ENCODE measurements around the gene PHACTR3. TPM values are rescaled to one million over a fixed set of nuclear protein-coding genes. Genes with fewer than 3 reads are reported as not detected.

Gene PHACTR3
- total RNA-seq, 1 experiment from 2014 or later, result 0.11 TPM

- DNase-seq, result no peak
- H3K36me3 Mint-ChIP-seq (ENCODE audit: insufficient read depth, unreplicated experiment), result no peaks in the 10 kb centered on the region
- TF ChIP-seq CTCF (IDR thresholded peaks at IDR 0.05; ENCODE audit: insufficient read depth in 1 of 2, low read depth in 1 of 2, low read length in 1 of 2, severe bottlenecking in 1 of 2, unreplicated experiment in 1 of 2), result no peak
- H3K36me3 ChIP-seq (ENCODE audit: control insufficient read depth, insufficient read depth, low read length), result no peaks in the 10 kb centered on the region
- no peak overlapping the region for H3K4me3 Mint-ChIP-seq (ENCODE audit: unreplicated experiment)
- BruUV-seq (replicated peaks), result no TSS peak
- intact Hi-C loops (cut with micrococcal nuclease; ENCODE audit: unreplicated experiment), result no loop called here
- H3K9me3 Mint-ChIP-seq (ENCODE audit: unreplicated experiment), result no peaks in the 10 kb centered on the region
- ChIA-PET POLR2A (no interaction called here), CTCF (no interaction called here)
- no peak overlapping the region for H3K4me3 ChIP-seq (ENCODE audit: low read depth, low read length)
- no peaks in the 10 kb centered on the region for H3K4me1 ChIP-seq
- peaks cover 44% of the 10 kb centered on the region for H3K27me3 Mint-ChIP-seq (ENCODE audit: insufficient read depth, unreplicated experiment)
- H3K27ac Mint-ChIP-seq (ENCODE audit: unreplicated experiment), result no peak overlapping the region
- H3K27me3 ChIP-seq (replicated peaks; ENCODE audit: control insufficient read depth, insufficient read depth, low read length), result peaks cover 2% of the 10 kb centered on the region; the same call in 1 of the 2 replicates
- H3K4me1 Mint-ChIP-seq (ENCODE audit: low read depth, unreplicated experiment), result no peaks in the 10 kb centered on the region
- H3K9me3 ChIP-seq, result no peaks in the 10 kb centered on the region
Measured at GRCh38 chr20:59608396-59608795, 4.1 kb downstream of the PHACTR3 start.

GRCh38 chr20:59608871-59609270, 4.5 kb downstream of the PHACTR3 start:
- TF ChIP-seq CTCF (IDR thresholded peaks at IDR 0.05; ENCODE audit: insufficient read depth in 1 of 2, low read depth in 1 of 2, low read length in 1 of 2, severe bottlenecking in 1 of 2, unreplicated experiment in 1 of 2), result no peak
- H3K27ac Mint-ChIP-seq (ENCODE audit: unreplicated experiment), result no peak overlapping the region
- H3K27me3 Mint-ChIP-seq (ENCODE audit: insufficient read depth, unreplicated experiment), result peaks cover 43% of the 10 kb centered on the region
- DNase-seq, result no peak
- H3K4me3 Mint-ChIP-seq (ENCODE audit: unreplicated experiment), result no peak overlapping the region
- CTCF ChIA-PET, result no interaction called here
- no peaks in the 10 kb centered on the region for H3K9me3 Mint-ChIP-seq (ENCODE audit: unreplicated experiment)
- Histone ChIP-seq H3K27me3 (replicated peaks; ENCODE audit: control insufficient read depth, insufficient read depth, low read length) (no peaks in the 10 kb centered on the region; the same call in 1 of the 2 replicates), H3K4me1 (no peaks in the 10 kb centered on the region), H3K9me3 (no peaks in the 10 kb centered on the region), H3K4me3 (ENCODE audit: low read depth, low read length) (no peak overlapping the region), H3K36me3 (ENCODE audit: control insufficient read depth, insufficient read depth, low read length) (no peaks in the 10 kb centered on the region)
- BruUV-seq (replicated peaks), result no TSS peak
- no peaks in the 10 kb centered on the region for H3K36me3 Mint-ChIP-seq (ENCODE audit: insufficient read depth, unreplicated experiment)
- intact Hi-C loops (cut with micrococcal nuclease; ENCODE audit: unreplicated experiment), result no loop called here
- POLR2A ChIA-PET, result no interaction called here
- H3K4me1 Mint-ChIP-seq (ENCODE audit: low read depth, unreplicated experiment), result no peaks in the 10 kb centered on the region

GRCh38 chr20:59611286-59611685, 6.9 kb downstream of the PHACTR3 start:
- POLR2A ChIA-PET, result no interaction called here
- H3K9me3 ChIP-seq, result no peaks in the 10 kb centered on the region
- no peaks in the 10 kb centered on the region for H3K4me1 ChIP-seq
- no peaks in the 10 kb centered on the region for H3K36me3 ChIP-seq (ENCODE audit: control insufficient read depth, insufficient read depth, low read length)
- Mint-ChIP-seq H3K4me1 (ENCODE audit: low read depth, unreplicated experiment) (no peaks in the 10 kb centered on the region), H3K27ac (ENCODE audit: unreplicated experiment) (no peak overlapping the region), H3K27me3 (ENCODE audit: insufficient read depth, unreplicated experiment) (peaks cover 47% of the 10 kb centered on the region), H3K9me3 (ENCODE audit: unreplicated experiment) (no peaks in the 10 kb centered on the region), H3K36me3 (ENCODE audit: insufficient read depth, unreplicated experiment) (no peaks in the 10 kb centered on the region), H3K4me3 (ENCODE audit: unreplicated experiment) (no peak overlapping the region)
- CTCF ChIA-PET, result no interaction called here
- H3K27me3 ChIP-seq (replicated peaks; ENCODE audit: control insufficient read depth, insufficient read depth, low read length), result no peaks in the 10 kb centered on the region; the same call in 1 of the 2 replicates
- TF ChIP-seq CTCF (IDR thresholded peaks at IDR 0.05; ENCODE audit: insufficient read depth in 1 of 2, low read depth in 1 of 2, low read length in 1 of 2, severe bottlenecking in 1 of 2, unreplicated experiment in 1 of 2), result no peak
- H3K4me3 ChIP-seq (ENCODE audit: low read depth, low read length), result no peak overlapping the region
- BruUV-seq (replicated peaks), result no TSS peak
- DNase-seq, result no peak
- intact Hi-C loops (cut with micrococcal nuclease; ENCODE audit: unreplicated experiment), result no loop called here
